HG02973 (cell line): Measurements from ENCODE around the gene SLC35F6.
"Not testable (repeated sequence)": the region's sequence is repeated elsewhere in the genome, so short reads cannot be mapped to it uniquely, and the experiment has no call there.

ENCODE experiments used
- ATAC-seq: cut with Tn5 transposase; IDR thresholded peaks from one replicate; pipeline ENCODE4 v1.9.1; 2021; ENCODE audit warnings: moderate library complexity; ENCODE audit not compliant: unreplicated experiment

The SLC35F6 gene

DNA sequence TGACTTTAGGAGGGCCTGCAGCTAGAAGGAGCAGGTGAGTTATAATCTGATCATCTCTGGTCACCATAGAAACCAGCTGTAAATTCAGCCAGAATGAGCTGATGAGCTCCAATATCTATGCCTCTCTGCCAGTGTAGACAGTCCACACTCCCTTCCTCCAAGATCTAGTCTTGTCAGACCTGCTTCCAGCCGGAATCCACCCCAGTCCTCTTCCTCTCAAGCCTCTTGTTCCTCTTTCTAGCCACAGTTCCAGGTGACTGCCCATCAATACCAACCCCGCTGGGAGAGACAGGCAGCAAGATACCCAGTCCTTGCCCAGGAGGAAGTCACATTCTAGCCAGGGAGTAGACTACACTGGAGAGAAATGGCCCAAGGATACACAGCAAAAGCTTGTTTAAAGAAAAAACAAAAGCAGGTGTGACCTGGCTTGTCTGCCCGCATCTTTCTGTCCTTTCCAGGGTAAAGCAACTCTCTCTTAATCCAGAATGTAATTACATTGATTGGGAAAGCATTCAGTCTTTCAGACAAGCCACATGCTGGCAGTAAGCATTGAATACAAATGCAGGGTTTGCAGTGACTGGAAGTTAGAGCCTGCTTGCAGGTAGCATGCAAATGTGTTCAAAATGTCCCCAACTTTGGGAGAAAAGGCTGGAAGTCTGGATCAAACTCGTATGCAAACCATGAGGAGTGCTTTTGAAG is 9.0 kb upstream of the SLC35F6 start:
- ATAC-seq, result no peak

DNA sequence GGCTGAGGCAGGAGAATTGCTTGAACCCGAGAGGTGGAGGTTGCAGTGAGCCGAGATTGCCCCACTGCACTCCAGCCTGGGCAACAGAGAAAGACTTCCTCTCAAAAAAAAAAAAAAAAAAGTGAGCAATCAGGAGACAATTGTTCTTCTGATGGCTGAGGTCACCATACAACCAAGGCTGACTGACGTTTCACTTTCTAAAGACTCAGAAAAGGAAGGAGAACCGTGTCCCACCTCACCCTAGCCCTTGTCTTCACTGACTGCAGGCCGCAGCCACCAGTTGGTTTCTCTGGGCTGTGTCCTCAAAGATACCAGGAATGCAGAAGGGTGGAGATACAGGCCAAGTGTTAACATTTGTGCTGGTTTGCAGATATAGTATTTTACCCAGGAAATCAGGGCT is 7.7 kb upstream of the SLC35F6 start:
- ATAC-seq, result no peak

DNA sequence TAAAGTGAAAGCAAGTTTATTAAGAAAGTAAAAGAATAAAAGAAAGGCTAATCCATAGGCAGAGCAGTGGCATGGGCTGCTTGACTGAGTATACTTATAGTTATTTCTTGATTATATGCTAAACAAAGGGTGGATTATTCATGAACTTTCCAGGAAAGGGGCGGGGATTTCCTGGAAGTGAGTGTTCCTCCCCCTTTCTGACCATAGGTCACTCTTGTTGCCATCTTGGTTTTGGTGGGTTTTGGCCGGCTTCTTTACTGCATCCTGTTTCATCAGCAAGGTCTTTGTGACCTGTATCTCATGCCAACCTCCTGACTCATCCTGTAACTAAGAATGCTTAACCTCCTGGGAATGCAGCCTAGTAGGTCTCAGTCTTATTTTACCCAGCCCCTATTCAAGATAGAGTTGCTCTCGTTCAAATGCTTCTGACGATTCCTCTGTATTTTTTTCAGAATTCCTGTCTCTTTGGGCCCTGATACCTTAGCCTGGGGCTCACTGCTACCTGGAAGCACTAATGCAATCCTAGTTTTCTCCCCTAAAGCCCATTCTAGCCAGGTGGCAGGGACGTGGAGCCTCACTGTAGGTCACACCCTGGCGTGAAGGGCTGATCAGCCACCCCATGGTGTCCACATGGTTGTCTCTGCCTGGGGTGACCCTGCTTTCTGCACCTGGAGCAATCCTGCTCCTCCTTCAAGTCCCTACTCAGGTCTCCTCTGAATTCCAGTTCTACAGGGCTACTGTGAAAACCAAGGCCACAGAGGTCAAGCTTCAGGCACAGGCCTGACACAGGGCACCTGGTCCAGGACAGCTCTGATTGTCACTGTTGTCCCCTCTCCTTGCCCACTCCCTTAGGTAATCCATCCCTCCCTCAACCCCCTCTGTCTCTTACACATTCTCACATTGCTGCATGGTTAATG is 6.0 kb upstream of the SLC35F6 start:
- no peak for ATAC-seq

DNA sequence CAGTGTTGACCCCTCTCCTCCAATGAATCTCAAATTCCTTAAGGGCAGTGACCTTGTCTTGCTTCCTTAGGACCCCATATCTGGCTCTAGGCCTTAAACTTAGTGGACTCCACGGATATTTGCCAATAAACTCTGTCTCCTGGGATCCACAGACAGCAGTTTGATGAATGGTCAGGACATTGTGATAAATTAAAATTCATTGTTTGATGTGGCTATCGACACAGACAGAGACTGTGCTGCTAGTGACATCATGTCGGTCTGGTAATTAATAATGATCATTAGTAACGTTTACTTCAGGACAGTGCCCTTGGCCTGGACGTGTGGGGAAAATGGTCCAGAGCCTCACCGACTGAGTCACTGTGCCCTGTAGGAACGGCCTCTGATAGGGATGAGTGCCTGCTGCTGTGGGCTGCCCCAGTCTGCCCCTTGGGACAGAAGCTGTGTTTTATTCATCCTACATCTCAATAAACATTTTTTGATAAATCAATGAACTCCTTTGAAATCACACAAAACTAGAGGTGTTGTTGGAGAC is 5.2 kb upstream of the SLC35F6 start:
- ATAC-seq, result no peak

DNA sequence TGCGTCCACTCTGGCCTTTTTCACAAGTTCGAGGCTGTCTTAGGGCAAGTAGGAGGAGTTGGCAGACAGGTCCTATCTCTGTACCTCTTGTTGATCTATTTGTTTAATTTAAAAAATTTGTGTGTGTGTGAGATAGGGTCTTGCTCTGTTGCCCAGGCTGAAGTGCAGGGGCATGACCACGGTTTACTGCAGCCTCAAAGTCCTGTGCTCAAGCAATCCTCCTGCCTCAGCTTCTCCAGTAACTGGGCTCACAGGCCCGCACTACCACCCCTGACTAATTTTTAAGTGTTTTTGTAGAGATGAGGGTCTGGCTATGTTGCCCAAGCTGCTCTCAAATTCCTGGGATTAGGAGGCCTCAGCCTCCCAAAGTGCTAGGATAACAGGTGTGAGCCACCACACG is 4.2 kb upstream of the SLC35F6 start:
- ATAC-seq, result no peak

DNA sequence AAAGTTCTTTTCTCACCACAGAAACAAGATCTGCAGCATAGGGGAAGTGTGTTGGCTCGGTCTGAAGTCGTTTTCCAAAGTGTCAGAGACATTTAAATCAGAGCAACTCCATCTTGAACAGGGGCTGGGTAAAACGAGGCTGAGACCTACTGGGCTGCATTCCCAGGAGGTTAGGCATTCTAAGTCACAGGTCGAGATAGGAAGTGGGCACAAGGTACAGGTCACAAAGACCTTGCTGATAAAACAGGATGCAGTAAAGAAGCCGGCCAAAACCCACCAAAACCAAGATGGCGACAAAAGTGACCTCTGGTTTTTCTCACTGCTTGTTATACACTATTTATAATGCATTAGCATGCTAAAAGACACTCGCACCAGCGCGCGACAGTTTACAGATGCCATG is 3.1 kb upstream of the SLC35F6 start:
- ATAC-seq, result not testable (repeated sequence)

DNA sequence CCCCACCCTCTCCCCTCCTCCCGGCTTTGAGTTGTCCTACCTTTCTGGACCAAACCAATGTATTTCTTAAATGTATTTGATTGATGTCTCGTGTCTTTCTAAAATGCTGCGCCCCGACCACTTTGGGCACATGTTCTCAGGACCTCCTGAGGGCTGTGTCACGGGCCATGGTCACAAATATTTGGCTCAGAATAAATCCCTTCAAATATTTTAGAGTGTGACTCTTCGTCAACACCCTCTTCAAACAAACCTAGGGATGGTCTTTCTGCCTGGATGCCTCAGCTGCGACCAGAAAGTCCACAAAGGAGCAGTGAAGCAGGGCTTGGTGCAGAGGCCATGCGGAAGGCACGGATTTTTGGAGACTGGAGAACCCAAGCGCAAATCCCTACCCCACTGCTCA is 1.1 kb upstream of the SLC35F6 start:
- ATAC-seq, result no peak

DNA sequence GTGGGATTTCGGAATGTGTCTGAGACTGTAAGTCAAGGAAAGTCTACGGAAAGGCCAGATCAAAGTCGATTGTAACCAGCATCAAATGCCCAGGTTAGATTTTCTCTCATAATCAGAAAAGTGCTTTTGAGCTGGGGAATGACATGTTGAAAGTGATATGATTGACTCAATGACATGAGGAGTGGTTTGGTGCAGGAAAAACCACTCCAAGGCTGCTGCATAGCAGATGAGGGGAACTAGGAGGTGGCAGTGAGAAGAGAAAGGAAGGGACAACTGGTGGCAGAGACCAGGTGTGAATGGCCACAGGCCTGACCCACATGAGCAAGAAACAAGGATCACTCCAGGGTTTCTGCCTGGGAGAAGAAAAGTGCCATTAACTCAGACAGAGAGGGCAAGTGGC is 822 bp downstream of the SLC35F6 start:
- no peak for ATAC-seq

DNA sequence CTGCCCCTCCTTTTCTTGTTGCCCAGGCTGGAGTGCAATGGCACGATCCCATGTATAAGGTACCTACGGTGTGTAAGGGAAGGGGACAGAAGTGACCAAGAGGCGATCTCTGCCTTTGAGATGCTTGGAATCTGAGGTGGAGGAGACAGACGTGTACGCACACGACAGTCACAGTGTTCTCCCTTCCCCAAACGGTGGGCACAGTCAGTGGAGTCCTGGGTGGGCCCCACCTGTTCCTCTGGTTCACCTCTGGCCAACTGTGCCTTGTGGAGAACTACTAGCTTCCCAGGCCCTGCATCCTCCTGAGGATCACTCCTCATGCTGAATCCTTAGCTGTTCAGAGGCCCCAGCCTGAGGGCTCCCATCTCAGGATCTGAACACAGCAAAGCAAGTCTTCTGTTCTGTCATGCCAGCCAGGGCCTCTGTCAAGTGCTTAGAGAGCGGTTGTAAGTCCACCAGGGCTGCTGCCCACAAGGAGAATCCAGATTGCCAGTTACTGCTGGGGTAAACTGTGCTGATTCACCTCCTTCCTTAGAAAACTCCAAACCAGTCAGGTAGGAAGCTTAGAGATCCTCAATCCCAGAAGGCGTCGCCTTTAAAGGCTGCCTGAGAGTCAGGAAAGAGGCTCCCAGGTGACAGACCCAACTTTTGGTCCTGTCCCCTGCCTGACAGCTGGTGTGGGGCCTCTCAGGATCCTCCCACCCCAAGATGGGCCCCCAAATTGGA is 1.6 kb downstream of the SLC35F6 start:
- no peak for ATAC-seq

DNA sequence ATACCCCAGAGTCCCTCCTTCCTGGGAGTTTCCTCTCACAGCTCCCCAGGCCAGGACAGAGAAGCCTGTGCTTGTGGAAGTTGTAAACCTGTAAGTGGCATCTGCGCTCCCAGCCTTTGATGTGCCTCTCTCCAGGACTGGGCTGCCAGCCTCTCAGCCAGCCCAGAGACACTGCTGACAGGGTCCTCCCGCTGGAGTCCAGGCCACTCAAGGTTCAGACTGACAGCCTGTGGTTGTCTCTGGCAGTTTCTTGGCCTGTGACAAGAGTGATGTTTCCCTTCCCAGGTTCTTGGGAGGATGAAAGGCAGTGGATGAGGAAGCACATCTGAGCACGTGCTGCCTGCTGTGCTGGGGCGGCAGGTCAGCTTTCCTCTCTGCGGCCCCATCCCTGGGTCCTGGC is 3.0 kb downstream of the SLC35F6 start:
- ATAC-seq, result no peak

DNA sequence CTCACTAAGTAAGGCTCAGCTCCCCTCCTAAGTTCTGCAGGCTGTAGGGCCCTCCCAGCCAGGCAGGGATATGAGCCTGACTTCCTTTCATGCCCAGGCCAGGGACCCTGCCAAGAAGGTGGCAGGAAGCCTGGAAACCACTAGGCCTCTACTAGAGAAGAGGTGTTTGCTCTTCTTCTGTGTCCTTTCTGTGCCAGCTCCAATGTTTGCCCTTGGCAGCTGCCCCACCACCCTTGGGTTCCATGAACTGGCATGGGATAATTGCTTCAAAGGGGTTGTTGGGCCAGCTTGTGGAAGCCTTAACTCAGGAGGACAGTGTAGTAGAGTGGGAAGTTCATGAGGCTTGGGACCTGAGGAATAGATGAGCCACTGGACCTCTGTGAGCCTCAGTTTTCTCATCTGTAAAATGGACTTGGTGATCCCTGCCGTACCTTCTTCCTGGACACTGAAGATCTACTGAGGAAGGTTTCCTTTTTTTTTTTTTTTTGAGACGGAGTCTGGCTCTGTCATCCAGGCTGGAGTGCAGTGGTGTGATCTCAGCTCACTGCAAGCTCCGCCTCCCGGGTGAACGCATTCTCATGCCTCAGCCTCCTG is 3.9 kb downstream of the SLC35F6 start:
- no peak for ATAC-seq

DNA sequence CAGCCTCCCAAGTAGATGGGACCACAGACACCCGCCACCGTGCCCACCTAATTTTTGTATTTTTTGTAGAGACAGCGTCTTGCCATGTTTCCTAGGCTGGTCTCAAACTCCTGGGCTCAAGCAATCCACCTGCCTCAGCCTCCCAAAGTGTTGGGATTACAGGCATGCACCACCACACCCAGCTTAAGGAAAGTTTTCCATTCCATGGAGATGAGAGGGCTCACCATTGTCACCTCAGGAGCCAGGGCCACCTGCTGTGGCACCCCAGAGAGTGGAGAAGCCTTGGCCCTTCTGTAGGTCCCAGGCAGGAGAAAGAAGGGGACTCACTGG is 4.6 kb downstream of the SLC35F6 start:
- no peak for ATAC-seq

DNA sequence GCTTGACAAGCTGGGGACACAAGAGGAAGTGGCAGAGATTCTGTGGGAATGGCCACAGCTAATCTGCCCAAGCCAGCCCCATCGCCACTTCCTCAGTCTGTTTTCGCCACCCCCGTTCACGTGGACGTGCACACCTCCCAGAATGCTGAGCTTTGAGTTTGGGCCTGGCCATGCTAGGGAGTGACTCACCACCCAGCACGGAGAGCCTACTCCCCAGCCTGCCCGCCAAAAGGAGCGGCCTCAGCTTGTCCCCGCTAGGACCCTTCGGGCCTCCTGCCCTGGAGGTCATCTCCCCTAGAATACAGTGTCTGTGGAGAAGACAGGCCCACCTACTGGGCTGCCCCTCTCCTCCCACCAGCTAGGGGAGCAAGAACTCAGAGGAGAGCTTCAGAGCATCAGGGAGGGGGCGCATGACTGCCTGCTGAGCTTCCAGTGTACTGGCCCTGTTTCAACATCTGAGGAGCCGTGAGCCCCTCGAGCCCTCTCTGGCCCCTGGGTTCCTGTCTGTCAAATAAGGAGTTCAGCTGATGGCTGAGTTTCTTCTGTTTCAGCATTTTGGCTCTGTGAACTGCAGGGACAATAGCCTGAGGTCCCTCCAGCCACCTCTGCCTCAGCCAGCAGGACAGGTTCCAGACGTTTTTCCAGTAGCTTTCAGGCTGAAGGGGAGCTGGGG is 5.1 kb downstream of the SLC35F6 start:
- ATAC-seq, result no peak

DNA sequence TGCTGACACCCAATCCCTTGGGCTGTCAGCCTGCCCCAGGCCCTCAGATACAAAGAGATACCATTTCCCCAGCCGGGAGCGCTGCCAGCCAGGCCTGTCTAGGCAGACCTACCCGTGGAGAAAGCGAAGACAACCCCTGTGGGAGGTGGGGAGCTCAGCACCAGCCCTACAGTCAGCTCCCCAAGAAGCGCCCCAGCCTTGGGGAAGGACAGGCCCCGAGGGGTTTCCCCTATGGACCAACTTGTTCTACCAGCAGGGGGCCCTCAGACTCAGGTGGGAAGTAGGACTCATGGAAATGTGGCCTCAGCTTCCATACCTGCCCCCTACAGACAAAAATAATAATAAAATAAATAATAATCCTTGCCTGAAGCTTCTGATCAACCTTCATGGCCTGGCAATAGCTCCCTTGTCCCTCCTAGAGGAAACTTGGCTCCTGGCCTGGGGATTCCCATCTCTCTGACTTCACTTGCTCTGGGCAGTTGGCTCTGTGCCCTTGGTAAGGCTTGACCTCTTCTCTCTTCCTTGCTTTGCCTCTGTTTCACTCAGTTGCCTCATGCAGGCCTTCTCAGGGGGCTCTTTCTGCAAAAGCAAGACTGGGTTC is 7.0 kb downstream of the SLC35F6 start:
- no peak for ATAC-seq

DNA sequence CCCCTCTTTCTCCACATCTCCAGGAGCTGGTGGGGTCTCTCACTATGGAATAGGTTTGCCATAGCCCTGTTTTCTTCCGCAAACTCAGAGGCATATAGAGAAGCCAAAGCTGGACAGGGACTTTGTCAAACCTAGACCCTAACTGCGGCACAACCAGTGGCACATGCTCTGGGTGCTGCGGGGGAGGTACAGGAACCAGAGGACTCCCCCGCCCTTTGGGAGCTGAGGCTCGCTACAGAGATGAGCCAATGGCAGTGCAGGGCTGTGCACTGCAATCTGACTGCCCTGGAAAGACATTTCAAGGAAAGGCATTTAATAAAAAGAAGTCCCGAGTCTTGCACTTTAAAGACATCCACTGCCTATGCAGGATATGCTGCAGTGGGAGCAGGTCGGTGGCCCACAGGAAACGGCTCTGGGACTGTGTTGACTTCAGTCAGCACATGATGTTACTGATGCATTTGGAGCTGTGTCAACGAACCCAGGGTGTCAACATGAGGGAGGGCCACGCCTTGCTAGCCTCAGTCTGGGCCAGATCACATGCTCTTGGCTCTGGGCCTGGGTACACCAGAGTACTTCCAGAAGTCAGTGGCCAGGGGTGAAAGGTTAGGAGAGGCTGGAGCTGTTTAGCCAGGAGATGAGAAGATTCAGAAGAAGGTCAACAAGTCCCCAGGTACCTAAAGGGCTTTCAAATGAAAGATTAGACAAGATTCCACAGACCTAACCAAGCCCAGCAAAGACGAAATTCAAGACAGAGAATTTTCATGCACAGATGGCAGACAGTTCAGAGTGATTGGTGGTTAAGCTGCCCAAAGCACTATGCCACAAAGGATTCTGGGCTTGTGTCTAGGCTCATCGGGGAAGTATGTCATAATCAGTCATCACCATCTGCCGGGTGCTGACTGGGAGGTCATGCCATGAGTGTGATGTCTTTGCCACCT is 8.2 kb downstream of the SLC35F6 start:
- no peak for ATAC-seq

DNA sequence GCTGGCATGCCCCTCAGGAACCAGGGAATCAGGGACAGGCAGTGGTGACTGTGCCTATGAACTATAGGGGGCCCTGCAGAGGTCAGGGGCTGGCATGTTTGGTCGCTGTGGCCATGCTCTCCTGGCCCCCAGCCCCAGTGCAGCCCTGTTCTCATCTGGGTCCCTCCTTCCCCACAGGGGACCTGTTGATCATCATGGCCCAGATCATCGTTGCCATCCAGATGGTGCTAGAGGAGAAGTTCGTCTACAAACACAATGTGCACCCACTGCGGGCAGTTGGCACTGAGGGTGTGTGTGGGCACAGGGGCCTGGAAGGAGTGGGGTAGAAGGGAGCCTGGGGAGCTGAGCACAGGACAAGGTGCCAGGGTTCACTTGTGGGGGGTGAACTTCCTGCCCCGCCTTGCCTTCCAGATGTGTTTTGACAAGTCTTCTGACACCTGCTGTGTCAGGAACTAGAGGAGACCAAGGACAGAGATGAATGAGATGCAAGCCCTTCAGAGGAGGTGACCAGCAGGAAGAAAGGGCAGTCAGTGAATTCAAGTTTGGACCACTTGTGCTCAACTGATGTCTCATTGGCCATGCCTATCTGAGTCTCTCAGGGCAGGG is 12.2 kb downstream of the SLC35F6 start:
- no peak for ATAC-seq

DNA sequence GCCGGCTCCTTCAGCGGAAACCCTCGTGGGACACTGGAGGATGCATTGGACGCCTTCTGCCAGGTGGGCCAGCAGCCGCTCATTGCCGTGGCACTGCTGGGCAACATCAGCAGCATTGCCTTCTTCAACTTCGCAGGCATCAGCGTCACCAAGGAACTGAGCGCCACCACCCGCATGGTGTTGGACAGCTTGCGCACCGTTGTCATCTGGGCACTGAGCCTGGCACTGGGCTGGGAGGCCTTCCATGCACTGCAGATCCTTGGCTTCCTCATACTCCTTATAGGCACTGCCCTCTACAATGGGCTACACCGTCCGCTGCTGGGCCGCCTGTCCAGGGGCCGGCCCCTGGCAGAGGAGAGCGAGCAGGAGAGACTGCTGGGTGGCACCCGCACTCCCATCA is 14.0 kb downstream of the SLC35F6 start:
- ATAC-seq, result no peak

DNA sequence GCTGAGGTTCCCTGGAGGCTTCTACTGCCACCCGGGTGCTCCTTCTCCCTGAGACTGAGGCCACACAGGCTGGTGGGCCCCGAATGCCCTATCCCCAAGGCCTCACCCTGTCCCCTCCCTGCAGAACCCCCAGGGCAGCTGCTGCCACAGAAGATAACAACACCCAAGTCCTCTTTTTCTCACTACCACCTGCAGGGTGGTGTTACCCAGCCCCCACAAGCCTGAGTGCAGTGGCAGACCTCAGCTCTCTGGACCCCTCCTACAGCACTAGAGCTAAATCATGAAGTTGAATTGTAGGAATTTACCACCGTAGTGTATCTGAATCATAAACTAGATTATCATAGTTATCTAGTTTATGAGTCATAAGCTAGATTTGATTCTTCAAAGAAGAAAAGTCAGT is 14.4 kb downstream of the SLC35F6 start:
- no peak for ATAC-seq
